ENCODE results near the gene POU2F1.

POU2F1 gene

GRCh38 chr1:167196166-167196565, 24.5 kb upstream of the POU2F1 start:
- Histone ChIP-seq H3K9me3 (ENCODE audit: insufficient read depth, low read length) (no peaks in the 10 kb centered on the region), H3K4me1 (ENCODE audit: insufficient read depth, insufficient read length) (no peaks in the 10 kb centered on the region), H3K27me3 (ENCODE audit: insufficient read depth, insufficient read length) (no peaks in the 10 kb centered on the region), H3K9ac (ENCODE audit: insufficient read length, low read depth) (no peak overlapping the region), H3K4me3 (ENCODE audit: insufficient read length, low read depth) (no peak overlapping the region), H3K36me3 (ENCODE audit: insufficient read depth, insufficient read length, low read length) (no peaks in the 10 kb centered on the region)
- DNase-seq (ENCODE audit: low read depth, low spot score) = no peak
- TF ChIP-seq YY1 (IDR thresholded peaks at IDR 0.05; ENCODE audit: insufficient read depth, insufficient read length) (no peak), ZNF274 (IDR thresholded peaks at IDR 0.05; ENCODE audit: low read depth, low read length) (no peak), SUZ12 (IDR thresholded peaks at IDR 0.05; ENCODE audit: extremely low read depth, insufficient read depth, insufficient read length) (no peak)

GRCh38 chr1:167197236-167197635, 23.4 kb upstream of the POU2F1 start:
- TF ChIP-seq ZNF274 (IDR thresholded peaks at IDR 0.05; ENCODE audit: low read depth, low read length) = no peak
- no peak for TF ChIP-seq SUZ12 (IDR thresholded peaks at IDR 0.05; ENCODE audit: extremely low read depth, insufficient read depth, insufficient read length)
- TF ChIP-seq YY1 (IDR thresholded peaks at IDR 0.05; ENCODE audit: insufficient read depth, insufficient read length) = no peak
- no peak for DNase-seq (ENCODE audit: low read depth, low spot score)
- H3K27me3 ChIP-seq (ENCODE audit: insufficient read depth, insufficient read length) = no peaks in the 10 kb centered on the region
- no peaks in the 10 kb centered on the region for H3K36me3 ChIP-seq (ENCODE audit: insufficient read depth, insufficient read length, low read length)
- no peaks in the 10 kb centered on the region for H3K9me3 ChIP-seq (ENCODE audit: insufficient read depth, low read length)
- no peaks in the 10 kb centered on the region for H3K4me1 ChIP-seq (ENCODE audit: insufficient read depth, insufficient read length)
- H3K4me3 ChIP-seq (ENCODE audit: insufficient read length, low read depth) = no peak overlapping the region
- no peak overlapping the region for H3K9ac ChIP-seq (ENCODE audit: insufficient read length, low read depth)

GRCh38 chr1:167197692-167198091, 23.0 kb upstream of the POU2F1 start:
- TF ChIP-seq YY1 (IDR thresholded peaks at IDR 0.05; ENCODE audit: insufficient read depth, insufficient read length) (no peak), ZNF274 (IDR thresholded peaks at IDR 0.05; ENCODE audit: low read depth, low read length) (no peak), SUZ12 (IDR thresholded peaks at IDR 0.05; ENCODE audit: extremely low read depth, insufficient read depth, insufficient read length) (no peak)
- Histone ChIP-seq H3K27me3 (ENCODE audit: insufficient read depth, insufficient read length) (no peaks in the 10 kb centered on the region), H3K9ac (ENCODE audit: insufficient read length, low read depth) (no peak overlapping the region), H3K4me3 (ENCODE audit: insufficient read length, low read depth) (no peak overlapping the region), H3K9me3 (ENCODE audit: insufficient read depth, low read length) (no peaks in the 10 kb centered on the region), H3K4me1 (ENCODE audit: insufficient read depth, insufficient read length) (no peaks in the 10 kb centered on the region), H3K36me3 (ENCODE audit: insufficient read depth, insufficient read length, low read length) (no peaks in the 10 kb centered on the region)
- DNase-seq (ENCODE audit: low read depth, low spot score) = no peak

- DNase-seq (ENCODE audit: low read depth, low spot score) = no peak
- no peak overlapping the region for H3K4me3 ChIP-seq (ENCODE audit: insufficient read length, low read depth)
- H3K36me3 ChIP-seq (ENCODE audit: insufficient read depth, insufficient read length, low read length) = no peaks in the 10 kb centered on the region
- no peaks in the 10 kb centered on the region for H3K27me3 ChIP-seq (ENCODE audit: insufficient read depth, insufficient read length)
- no peak for TF ChIP-seq YY1 (IDR thresholded peaks at IDR 0.05; ENCODE audit: insufficient read depth, insufficient read length)
- TF ChIP-seq SUZ12 (IDR thresholded peaks at IDR 0.05; ENCODE audit: extremely low read depth, insufficient read depth, insufficient read length) = no peak
- TF ChIP-seq ZNF274 (IDR thresholded peaks at IDR 0.05; ENCODE audit: low read depth, low read length) = no peak
- H3K9me3 ChIP-seq (ENCODE audit: insufficient read depth, low read length) = no peaks in the 10 kb centered on the region
- H3K9ac ChIP-seq (ENCODE audit: insufficient read length, low read depth) = no peak overlapping the region
- H3K4me1 ChIP-seq (ENCODE audit: insufficient read depth, insufficient read length) = no peaks in the 10 kb centered on the region
Measured at GRCh38 chr1:167198518-167199133, 22.1 kb upstream of the POU2F1 start.

GRCh38 chr1:167199656-167200055, 21.0 kb upstream of the POU2F1 start:
- no peak for TF ChIP-seq ZNF274 (IDR thresholded peaks at IDR 0.05; ENCODE audit: low read depth, low read length)
- TF ChIP-seq SUZ12 (IDR thresholded peaks at IDR 0.05; ENCODE audit: extremely low read depth, insufficient read depth, insufficient read length) = no peak
- TF ChIP-seq YY1 (IDR thresholded peaks at IDR 0.05; ENCODE audit: insufficient read depth, insufficient read length) = no peak
- H3K4me1 ChIP-seq (ENCODE audit: insufficient read depth, insufficient read length) = no peaks in the 10 kb centered on the region
- no peaks in the 10 kb centered on the region; the same call in 1 of the 2 replicates for H3K9me3 ChIP-seq (ENCODE audit: insufficient read depth, low read length)
- H3K36me3 ChIP-seq (ENCODE audit: insufficient read depth, insufficient read length, low read length) = no peaks in the 10 kb centered on the region
- DNase-seq (ENCODE audit: low read depth, low spot score) = no peak
- H3K4me3 ChIP-seq (ENCODE audit: insufficient read length, low read depth) = no peak overlapping the region
- H3K9ac ChIP-seq (ENCODE audit: insufficient read length, low read depth) = no peak overlapping the region
- H3K27me3 ChIP-seq (ENCODE audit: insufficient read depth, insufficient read length) = no peaks in the 10 kb centered on the region

GRCh38 chr1:167200272-167200671, 20.4 kb upstream of the POU2F1 start:
- no peaks in the 10 kb centered on the region; the same call in 1 of the 2 replicates for H3K9me3 ChIP-seq (ENCODE audit: insufficient read depth, low read length)

GRCh38 chr1:167200749-167201148, 19.9 kb upstream of the POU2F1 start:
- no peak for TF ChIP-seq ZNF274 (IDR thresholded peaks at IDR 0.05; ENCODE audit: low read depth, low read length)
- no peak for TF ChIP-seq YY1 (IDR thresholded peaks at IDR 0.05; ENCODE audit: insufficient read depth, insufficient read length)
- TF ChIP-seq SUZ12 (IDR thresholded peaks at IDR 0.05; ENCODE audit: extremely low read depth, insufficient read depth, insufficient read length) = no peak
- no peaks in the 10 kb centered on the region for H3K36me3 ChIP-seq (ENCODE audit: insufficient read depth, insufficient read length, low read length)
- H3K27me3 ChIP-seq (ENCODE audit: insufficient read depth, insufficient read length) = no peaks in the 10 kb centered on the region
- no peak overlapping the region for H3K9ac ChIP-seq (ENCODE audit: insufficient read length, low read depth)
- no peak for DNase-seq (ENCODE audit: low read depth, low spot score)
- H3K4me3 ChIP-seq (ENCODE audit: insufficient read length, low read depth) = no peak overlapping the region
- H3K9me3 ChIP-seq (ENCODE audit: insufficient read depth, low read length) = no peaks in the 10 kb centered on the region; the same call in 1 of the 2 replicates
- no peaks in the 10 kb centered on the region for H3K4me1 ChIP-seq (ENCODE audit: insufficient read depth, insufficient read length)

More at GRCh38 chr1:167200272-167200671, 20.4 kb upstream of the POU2F1 start:
- H3K4me1 ChIP-seq (ENCODE audit: insufficient read depth, insufficient read length) = no peaks in the 10 kb centered on the region
- no peaks in the 10 kb centered on the region for H3K36me3 ChIP-seq (ENCODE audit: insufficient read depth, insufficient read length, low read length)
- no peak for TF ChIP-seq ZNF274 (IDR thresholded peaks at IDR 0.05; ENCODE audit: low read depth, low read length)
- no peak for TF ChIP-seq YY1 (IDR thresholded peaks at IDR 0.05; ENCODE audit: insufficient read depth, insufficient read length)
- no peak for TF ChIP-seq SUZ12 (IDR thresholded peaks at IDR 0.05; ENCODE audit: extremely low read depth, insufficient read depth, insufficient read length)
- H3K27me3 ChIP-seq (ENCODE audit: insufficient read depth, insufficient read length) = no peaks in the 10 kb centered on the region
- DNase-seq (ENCODE audit: low read depth, low spot score) = no peak
- no peak overlapping the region for H3K9ac ChIP-seq (ENCODE audit: insufficient read length, low read depth)
- no peak overlapping the region for H3K4me3 ChIP-seq (ENCODE audit: insufficient read length, low read depth)
